Stimulated activated CD4-positive, alpha-beta T cell treated with anti-CD3 and anti-CD28 coated beads, Interleukin-12 subunit alpha, Interleukin-12 subunit beta, amount 100 ng/mL, for 24 hours (primary cell): Measurements from ENCODE around the gene BICDL2.
A peak's percentile ranks its signal among the peaks of the same experiment; 100 is the strongest.

Source experiments
- DNase-seq, 2 experiments: peaks; one replicate each; pipeline ENCODE4 v3.0.0-alpha.2; 2020; ENCODE audit warnings: low read depth in 2 of 2

Gene BICDL2

DNA sequence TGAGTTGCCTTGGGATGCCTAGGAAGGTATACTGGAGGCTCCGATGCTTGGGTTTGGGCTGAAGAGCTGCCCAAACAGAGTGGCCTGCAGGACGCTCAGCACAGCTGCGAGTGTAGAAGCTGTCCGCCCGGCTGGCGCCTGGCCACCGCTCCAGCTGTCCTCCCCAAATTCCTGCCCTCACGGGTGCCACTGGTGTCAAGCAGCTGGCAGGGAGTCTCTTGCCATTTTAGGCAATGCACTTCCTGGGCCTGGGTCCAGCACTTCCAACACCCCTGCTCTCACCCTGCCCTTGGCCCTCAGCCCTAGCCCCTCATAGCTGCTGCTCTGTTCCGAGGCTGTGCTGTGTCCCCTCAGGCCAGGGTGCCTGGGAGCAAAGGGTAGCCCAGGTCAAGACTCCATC, 51.3 kb downstream of the BICDL2 start:
- no peak for DNase-seq

DNA sequence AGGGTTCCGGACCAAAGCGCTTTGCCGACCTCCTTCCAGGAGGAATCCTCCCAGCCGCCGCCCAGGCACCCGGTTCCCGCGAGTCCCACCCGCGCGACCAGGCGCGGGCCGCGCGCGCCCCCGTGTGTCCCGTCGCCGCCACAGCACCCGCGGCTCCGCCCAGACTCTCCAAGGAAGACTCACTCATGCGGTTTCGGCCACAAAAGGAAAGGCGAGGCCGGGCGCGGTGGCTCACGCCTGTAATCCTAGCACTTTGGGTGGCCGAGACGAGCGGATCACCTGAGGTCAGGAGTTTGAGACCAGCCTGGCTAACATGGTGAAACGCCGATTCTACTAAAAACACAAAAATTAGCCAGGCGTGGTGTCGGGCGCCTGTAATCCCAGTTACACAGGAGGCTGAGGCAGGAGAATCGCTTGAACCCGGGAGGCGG, 53.0 kb downstream of the BICDL2 start:
- DNase-seq, result peak; percentile 54 to 76

DNA sequence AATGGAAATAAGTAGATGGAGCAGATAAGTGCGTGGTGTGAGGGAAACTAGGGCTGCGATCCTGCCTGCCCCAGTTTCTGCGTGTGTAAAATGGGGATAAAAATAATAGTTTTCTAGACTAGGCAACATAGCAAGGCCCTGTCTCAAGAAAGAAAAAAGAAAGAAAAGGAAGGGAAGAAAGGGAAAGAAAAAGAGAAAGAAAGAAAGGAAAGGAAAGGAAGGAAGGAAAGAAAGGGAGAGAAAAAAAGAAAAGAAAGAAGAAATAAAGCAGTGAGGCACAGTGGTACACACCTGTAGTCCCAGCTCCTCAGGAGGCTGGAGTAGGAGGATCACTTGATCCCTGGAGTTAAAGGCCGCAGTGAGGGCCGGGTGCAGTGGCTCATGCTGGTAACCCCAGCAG, 54.3 kb downstream of the BICDL2 start:
- no peak for DNase-seq

DNA sequence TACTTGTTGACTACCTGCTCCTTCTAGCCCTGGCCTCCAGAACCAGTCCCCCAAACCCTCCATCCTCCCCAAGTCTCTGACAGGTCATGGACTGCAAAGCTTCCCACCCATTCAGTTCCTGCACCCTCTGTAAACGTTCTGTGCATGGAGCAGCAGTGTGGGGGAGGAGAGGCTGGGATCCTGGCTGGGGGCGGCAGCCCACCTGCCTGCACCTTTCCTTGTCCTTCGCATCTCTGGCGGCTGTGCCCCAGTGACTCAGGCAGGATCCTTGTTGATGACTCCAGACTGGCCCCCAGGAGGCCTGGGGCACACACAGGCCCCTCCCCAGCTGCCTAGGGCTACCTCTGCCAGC, 54.9 kb downstream of the BICDL2 start:
- DNase-seq, result no peak

DNA sequence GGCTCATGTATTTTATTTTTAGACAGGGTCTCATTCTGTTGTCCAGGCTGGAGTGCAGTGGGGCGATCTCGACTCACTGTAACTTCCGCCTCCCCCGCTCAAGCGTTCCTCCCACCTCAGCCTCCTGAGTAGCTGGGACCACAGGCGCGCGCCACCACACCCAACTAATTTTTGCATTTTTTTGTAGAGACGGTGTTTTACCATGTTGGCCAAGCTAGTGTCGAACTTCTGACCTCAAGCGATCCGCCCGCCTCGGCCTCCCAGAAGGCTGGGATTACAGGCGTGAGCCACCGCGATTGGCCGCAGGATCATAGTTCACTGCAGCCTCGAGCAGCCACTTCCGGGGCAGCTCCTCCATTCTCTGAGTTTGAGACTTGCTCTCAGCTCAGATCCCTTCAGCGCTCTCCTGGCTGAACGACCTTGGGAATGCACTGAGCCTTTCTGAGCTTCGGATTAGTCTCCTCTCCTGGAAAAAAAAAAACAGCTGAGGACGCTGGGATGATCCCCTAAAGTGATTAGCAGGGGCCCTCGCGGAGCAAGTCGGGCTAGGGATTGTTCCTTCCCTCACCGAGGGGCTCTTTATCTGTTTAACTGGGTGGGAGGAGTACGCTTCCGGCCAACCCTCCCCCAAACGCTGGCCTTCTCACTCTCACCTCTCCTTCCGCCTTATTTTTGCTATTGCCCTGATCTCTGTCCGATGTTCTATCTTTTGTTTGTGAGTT, 55.4 kb downstream of the BICDL2 start:
- no peak for DNase-seq

DNA sequence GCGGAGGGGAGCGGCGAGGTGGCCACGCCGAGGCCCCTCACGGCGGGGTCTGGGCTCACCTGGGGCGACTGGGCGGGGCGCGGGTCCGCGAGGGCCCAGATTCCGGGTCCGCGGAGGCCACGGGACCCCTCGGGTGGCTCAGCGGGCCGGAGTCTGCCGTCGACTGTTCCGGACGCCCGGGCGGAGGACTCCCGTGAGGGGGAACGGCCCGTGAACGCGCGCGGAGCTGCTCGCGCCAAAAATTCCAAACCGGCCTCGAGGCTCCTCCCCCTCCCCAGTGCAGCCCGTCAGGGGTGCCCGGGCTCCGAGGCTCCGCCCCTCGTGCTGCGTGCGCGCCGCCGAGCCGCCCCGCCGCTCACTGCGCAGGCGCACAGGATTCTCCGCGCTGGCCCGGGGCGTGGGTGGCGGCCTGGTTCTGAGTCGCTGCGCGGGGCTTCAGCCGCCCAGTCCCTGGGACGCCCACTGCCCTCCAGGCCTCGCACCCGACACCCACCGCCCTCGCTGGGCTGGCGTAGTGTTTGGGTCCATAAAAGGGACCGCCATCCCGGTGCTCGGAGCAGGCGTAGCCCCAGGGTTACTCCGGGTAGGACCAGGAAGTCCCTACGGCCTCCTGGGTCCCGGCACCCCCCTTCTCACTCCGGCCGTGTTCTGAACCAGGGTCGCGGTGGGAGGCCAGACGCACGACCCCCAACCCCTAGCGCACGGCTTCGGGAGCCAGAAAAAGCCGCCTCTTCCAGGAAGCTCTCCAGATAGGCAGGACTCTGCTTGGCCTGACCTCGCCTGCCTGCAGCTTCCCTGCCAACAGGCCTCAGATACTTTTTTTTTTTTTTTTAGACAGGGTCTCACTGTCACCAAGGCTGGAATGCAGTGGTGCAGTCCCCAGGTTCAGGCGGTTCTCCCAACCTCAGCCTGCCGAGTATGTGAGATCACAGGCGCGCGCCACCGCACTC, 56.2 kb downstream of the BICDL2 start, which contains the start of gene PKMYT1:
PKMYT1 (minus strand) TSS at position 220 of the 950 bp plus-strand sequence. CDS start 789 bp downstream, outside the sequence.
- DNase-seq, result peak; percentile 88 to 95

DNA sequence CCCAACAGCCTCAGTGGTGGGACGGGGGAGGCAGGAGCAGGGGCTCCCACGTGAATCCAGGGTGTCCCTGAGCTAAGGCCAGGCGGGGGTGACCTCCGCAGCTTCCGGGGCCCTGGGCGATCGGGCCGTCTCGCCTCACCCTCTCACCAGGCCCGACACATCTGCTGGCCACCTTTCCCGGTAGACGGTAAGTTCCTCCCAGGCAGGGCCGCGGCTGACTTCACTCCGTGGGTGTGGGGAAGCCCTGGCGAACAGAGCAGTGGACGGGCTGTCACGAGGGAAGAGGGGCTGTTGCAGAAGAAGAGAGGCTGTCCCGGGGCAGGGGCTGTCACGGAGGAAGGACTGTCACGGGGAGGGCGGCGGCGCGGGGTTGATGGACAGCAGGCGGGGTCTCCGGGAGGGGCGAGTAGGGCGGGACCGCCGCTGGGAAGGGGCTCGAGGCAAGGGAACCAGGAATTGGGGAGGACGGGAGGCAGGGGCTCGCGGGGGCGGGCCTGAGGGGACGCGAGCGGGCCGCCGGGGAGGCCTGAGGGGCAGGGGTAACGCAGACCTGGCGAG, 57.0 kb downstream of the BICDL2 start:
- no peak for DNase-seq
